ENCODE results near the gene SERTM2. TPM values are rescaled to one million over a fixed set of nuclear protein-coding genes. Genes with fewer than 3 reads are reported as not detected.

The SERTM2 gene
- total RNA-seq, 1 donor: 0.43 TPM

DNA sequence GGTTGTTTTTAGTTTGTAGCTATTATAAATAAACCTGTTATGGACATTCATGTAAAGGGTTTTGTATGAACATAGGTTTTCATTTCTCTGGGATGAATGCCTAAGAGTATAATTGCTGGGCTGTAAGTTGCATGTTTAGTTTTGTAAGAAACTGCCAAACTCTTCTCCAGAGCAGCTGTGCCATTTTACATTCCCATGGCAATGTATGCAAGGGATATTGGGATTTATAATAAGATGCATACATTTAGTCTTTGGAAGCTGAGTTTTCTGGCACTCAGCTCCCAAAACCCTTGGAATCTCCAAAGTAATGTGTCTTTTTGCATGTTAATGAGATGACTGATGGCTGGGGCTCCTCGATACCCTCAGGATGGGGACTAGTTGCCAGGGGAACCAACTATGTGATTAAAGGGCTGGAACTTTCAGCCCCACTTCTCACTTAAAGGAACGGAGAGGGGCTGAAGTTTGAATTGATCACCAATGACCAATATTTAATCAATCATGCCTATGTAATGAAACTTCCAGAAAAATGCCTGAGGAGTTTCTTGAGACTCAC lies 44.0 kb downstream of the SERTM2 start:
- no peak overlapping the region for H3K4me3 ChIP-seq (ENCODE audit: low read depth, low read length)
- DNase-seq (ENCODE audit: low read depth): no peak
- TF ChIP-seq, protein P1, sequence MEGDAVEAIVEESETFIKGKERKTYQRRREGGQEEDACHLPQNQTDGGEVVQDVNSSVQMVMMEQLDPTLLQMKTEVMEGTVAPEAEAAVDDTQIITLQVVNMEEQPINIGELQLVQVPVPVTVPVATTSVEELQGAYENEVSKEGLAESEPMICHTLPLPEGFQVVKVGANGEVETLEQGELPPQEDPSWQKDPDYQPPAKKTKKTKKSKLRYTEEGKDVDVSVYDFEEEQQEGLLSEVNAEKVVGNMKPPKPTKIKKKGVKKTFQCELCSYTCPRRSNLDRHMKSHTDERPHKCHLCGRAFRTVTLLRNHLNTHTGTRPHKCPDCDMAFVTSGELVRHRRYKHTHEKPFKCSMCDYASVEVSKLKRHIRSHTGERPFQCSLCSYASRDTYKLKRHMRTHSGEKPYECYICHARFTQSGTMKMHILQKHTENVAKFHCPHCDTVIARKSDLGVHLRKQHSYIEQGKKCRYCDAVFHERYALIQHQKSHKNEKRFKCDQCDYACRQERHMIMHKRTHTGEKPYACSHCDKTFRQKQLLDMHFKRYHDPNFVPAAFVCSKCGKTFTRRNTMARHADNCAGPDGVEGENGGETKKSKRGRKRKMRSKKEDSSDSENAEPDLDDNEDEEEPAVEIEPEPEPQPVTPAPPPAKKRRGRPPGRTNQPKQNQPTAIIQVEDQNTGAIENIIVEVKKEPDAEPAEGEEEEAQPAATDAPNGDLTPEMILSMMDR (IDR thresholded peaks at IDR 0.05; ENCODE audit: insufficient read depth, low read depth, low read length): no peak

- TF ChIP-seq, protein P1 (IDR thresholded peaks at IDR 0.05; ENCODE audit: insufficient read depth, low read depth, low read length): no peak
These were observed 49.4 kb downstream of the SERTM2 start for GRCh38 chrX:111560801-111561200.

GRCh38 chrX:111561851-111562250 lies 50.4 kb downstream of the SERTM2 start:
- TF ChIP-seq, protein P1 (IDR thresholded peaks at IDR 0.05; ENCODE audit: insufficient read depth, low read depth, low read length): no peak
- no peak overlapping the region for H3K4me3 ChIP-seq (ENCODE audit: low read depth, low read length)
- DNase-seq (ENCODE audit: low read depth): no peak

More at GRCh38 chrX:111560801-111561200, 49.4 kb downstream of the SERTM2 start:
- DNase-seq (ENCODE audit: low read depth): no peak
- no peak overlapping the region for H3K4me3 ChIP-seq (ENCODE audit: low read depth, low read length)

DNA sequence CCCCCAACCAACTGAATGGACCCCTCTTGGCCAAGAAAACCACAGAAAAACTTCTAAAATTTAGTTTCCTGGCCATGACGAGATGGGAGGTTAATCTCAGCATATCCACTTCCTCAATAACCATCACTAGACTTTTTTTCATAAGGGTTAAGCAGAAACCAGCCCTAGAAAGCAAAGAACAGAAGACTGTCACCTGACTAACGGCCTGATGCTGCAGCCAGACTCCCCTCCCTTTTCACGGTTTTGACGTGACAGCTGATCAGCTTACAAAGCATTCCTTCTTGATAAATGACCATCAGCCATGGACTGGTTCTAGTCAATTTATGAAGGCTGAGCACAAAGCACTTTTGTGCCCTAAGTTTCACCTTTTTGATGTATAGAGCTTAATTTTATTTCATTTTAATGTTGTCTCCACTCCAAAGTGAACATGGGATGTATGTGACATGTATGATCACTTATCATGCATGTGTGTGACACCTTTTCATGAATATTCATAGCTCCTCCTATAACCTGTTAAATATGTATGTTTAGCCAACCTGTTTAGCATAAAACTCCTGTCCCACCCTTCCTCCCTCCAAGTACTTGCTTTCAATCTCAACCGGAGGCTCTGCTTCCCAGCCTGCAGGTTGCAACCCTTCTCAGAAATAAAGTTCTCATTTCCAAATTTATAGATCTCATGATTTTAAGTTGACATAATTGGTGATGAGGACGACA lies 56.3 kb downstream of the SERTM2 start:
- TF ChIP-seq, protein P1 (IDR thresholded peaks at IDR 0.05; ENCODE audit: insufficient read depth, low read depth, low read length): no peak
- DNase-seq (ENCODE audit: low read depth): no peak
- H3K4me3 ChIP-seq (ENCODE audit: low read depth, low read length): no peak overlapping the region

- peak; percentile 31 for DNase-seq (ENCODE audit: low read depth)
- TF ChIP-seq, protein P1 (IDR thresholded peaks at IDR 0.05; ENCODE audit: insufficient read depth, low read depth, low read length): peak; percentile 68
- H3K4me3 ChIP-seq (ENCODE audit: low read depth, low read length): no peak overlapping the region
These were observed 56.9 kb downstream of the SERTM2 start for GRCh38 chrX:111568354-111568753.

- TF ChIP-seq, protein P1 (IDR thresholded peaks at IDR 0.05; ENCODE audit: insufficient read depth, low read depth, low read length): no peak
- no peak for DNase-seq (ENCODE audit: low read depth)
- no peak overlapping the region for H3K4me3 ChIP-seq (ENCODE audit: low read depth, low read length)
These were observed 57.4 kb downstream of the SERTM2 start for GRCh38 chrX:111568817-111569216.

Other genes with a start within 250 kb of the SERTM2 start
- gene CAPN6, start 241.2 kb upstream of the SERTM2 start, total RNA-seq: 0.97 and 1.3 TPM in 2 replicates
- gene DCX, start 99.5 kb upstream of the SERTM2 start, total RNA-seq: not detected in 2 replicates
- gene ALG13, start 169.5 kb downstream of the SERTM2 start, total RNA-seq: 47.9 and 56.7 TPM in 2 replicates